Psoas muscle (tissue), 8 donors: Measurements from ENCODE around the gene SLC38A10. TPM values are rescaled to one million over a fixed set of nuclear protein-coding genes. Genes with fewer than 3 reads are reported as not detected.

Source experiments
- ATAC-seq, 4 donors: fragments of 200-7000 bp; cut with Tn5 transposase; one replicate each; pipeline ENCODE4 v1.9.1; 2020; ENCODE audit warnings: moderate library complexity in 3 of 4, mild to moderate bottlenecking in 2 of 4
- DNase-seq, 2 donors: peaks; one replicate each; pipeline ENCODE4 v3.0.0-alpha.2; 2020
- H3K27ac ChIP-seq: fragments of 200-600 bp; one replicate; pipeline ENCODE4 v1.8.0; 2022
- H3K27me3 ChIP-seq, 3 donors: fragments of 200-600 bp in 1 of 3; one replicate each; pipeline versions ENCODE4 v1.6.1 to v1.8.0; 2013 to 2022; ENCODE audit warnings: low read length in 2 of 3, mild to moderate bottlenecking in 2 of 3, moderate library complexity in 1 of 3; ENCODE audit not compliant: insufficient read depth in 3 of 3
- H3K36me3 ChIP-seq, 2 donors: fragments of 200-600 bp in 1 of 2; one replicate each; pipeline versions ENCODE4 v1.6.1 to v1.8.0; 2013 to 2022; ENCODE audit warnings: low read depth in 1 of 2, mild to moderate bottlenecking in 1 of 2, moderate library complexity in 1 of 2; ENCODE audit not compliant: insufficient read depth in 1 of 2
- H3K4me1 ChIP-seq: fragments of 200-600 bp; one replicate; pipeline ENCODE4 v1.8.0; 2022
- H3K4me3 ChIP-seq: fragments of 200-600 bp; one replicate; pipeline ENCODE4 v1.8.0; 2022; ENCODE audit warnings: mild to moderate bottlenecking
- H3K9me3 ChIP-seq: fragments of 200-600 bp; one replicate; pipeline ENCODE4 v1.8.0; 2022
- WGBS, 3 donors: extraction: QIAGEN DNeasy Blood & Tissue Kit; methylation state at CpG; one replicate each; pipeline versions ENCODE4 v1.1.6 to v1.1.7; 2013; 5-methylcytosine and 5-hydroxymethylcytosine counted together
- intact Hi-C, 2 donors: fragments of 100-400 bp; cut with DNase I; formaldehyde crosslinking; loops; one replicate each; pipeline versions ENCODE4 v1.11.0 to v1.14.2; 2022
- polyA plus RNA-seq, 3 donors: library from polyadenylated mRNA; stranded (reverse); fragments of 200-250 nt; gene quantifications; one replicate each; pipeline ENCODE4 v1.2.3, GENCODE V29; 2013
- total RNA-seq, 4 donors: library from RNA; stranded (reverse); fragmentation: NEBNext Ultra II Directional in 2 of 4; extraction: Animal tissue kit (Norgen Biotek cat#: 25700) in 2 of 4; gene quantifications; one replicate each; pipeline versions ENCODE4 v1.2.1 to v1.2.4, GENCODE V29; 2021 to 2023
- TF ChIP-seq, protein P1 (sequence below): fragments of 200-600 bp; IDR thresholded peaks from one replicate; pipeline ENCODE4 v1.8.0; 2022; ENCODE audit warnings: antibody characterized with exemption
- donor health status: healthy with polysubstance abuse.
- donor health status: DM: no; HTN: no; CAD: no; lungs with moderate emphysema.
- donor health status: Bipolar disorder and iron deficiency.
- donor health status: healthy.
- donor health status: DM: yes; HTN: yes; CAD: no.
- donor health status: DM: no; HTN: no; CAD: no.
- donor health status: DM: no; HTN: no; CAD: no.
- donor health status: DM: yes; HTN: yes; CAD: no.

The SLC38A10 gene
- total and polyA plus RNA-seq, 7 donors: 16.7 to 40.6 (median 19.8) TPM

DNA sequence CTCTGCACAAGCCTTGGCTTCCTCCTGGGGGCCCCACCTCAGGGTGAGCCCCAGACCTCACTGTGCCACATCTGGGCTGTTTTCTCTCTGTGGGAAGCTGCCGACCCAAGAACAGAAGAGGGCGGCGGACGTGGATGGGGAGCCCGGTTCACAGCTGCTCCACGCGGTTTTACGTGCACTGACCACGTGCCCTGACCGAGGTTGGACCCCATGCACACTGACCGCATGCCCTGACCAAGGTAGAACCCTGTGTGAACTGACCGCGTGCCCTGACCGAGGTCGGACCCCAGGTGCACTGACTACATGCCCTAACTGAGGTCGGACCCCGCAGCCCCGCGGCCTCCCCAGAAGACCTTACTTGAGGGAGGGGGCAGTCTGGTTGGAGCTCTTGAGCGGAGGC, 92.0 kb downstream of the SLC38A10 start:
- Histone ChIP-seq H3K9me3 (no peaks in the 10 kb centered on the region), H3K27ac (no peak overlapping the region), H3K4me1 (no peaks in the 10 kb centered on the region), H3K27me3 (no peaks in the 10 kb centered on the region), H3K36me3 (peaks cover 0 to 3% of the 10 kb centered on the region in 2 donors), H3K4me3 (no peak overlapping the region)
- TF ChIP-seq, protein P1, sequence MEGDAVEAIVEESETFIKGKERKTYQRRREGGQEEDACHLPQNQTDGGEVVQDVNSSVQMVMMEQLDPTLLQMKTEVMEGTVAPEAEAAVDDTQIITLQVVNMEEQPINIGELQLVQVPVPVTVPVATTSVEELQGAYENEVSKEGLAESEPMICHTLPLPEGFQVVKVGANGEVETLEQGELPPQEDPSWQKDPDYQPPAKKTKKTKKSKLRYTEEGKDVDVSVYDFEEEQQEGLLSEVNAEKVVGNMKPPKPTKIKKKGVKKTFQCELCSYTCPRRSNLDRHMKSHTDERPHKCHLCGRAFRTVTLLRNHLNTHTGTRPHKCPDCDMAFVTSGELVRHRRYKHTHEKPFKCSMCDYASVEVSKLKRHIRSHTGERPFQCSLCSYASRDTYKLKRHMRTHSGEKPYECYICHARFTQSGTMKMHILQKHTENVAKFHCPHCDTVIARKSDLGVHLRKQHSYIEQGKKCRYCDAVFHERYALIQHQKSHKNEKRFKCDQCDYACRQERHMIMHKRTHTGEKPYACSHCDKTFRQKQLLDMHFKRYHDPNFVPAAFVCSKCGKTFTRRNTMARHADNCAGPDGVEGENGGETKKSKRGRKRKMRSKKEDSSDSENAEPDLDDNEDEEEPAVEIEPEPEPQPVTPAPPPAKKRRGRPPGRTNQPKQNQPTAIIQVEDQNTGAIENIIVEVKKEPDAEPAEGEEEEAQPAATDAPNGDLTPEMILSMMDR: no peak
- ATAC-seq (no peak), DNase-seq (no peak)
- WGBS, 3 donors: 93 to 96% (median 95%) methylated on average over 20 of the region's 20 CpGs
- intact Hi-C loops: loop anchor here in 1 of 2 donors (5.0 kb wide), 1 partner anchor 61 kb away; no protein-coding TSS in a partner anchor

DNA sequence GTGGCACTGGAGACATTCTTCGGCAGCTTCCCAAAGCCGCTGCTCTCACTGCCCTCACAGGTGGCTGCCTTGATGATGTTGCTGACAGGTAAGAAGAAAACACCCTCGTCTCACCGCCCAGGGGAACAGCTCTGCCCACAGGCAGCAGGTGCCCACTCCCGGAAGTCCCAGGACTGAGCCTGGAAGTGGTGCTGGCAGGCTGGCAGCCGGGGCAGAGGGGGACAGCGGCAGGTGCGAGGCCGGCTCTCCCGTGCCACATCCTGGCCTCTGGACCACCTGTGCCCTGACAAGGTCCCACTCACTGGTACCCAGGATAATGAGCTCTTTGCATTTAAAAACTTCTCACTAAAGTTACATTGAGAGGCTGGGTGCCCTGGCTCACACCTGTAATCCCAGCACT, 92.8 kb downstream of the SLC38A10 start:
- TF ChIP-seq, protein P1: no peak
- Histone ChIP-seq H3K27me3 (no peaks in the 10 kb centered on the region), H3K27ac (no peak overlapping the region), H3K4me3 (no peak overlapping the region), H3K4me1 (no peaks in the 10 kb centered on the region), H3K36me3 (peaks cover 0 to 3% of the 10 kb centered on the region in 2 donors), H3K9me3 (no peaks in the 10 kb centered on the region)
- WGBS, 3 donors: 94 to 96% (median 95%) methylated on average over 10 of the region's 10 CpGs
- ATAC-seq (no peak), DNase-seq (no peak)
- intact Hi-C loops: loop anchor here in 1 of 2 donors (5.0 kb wide), 1 partner anchor 60 kb away; no protein-coding TSS in a partner anchor

DNA sequence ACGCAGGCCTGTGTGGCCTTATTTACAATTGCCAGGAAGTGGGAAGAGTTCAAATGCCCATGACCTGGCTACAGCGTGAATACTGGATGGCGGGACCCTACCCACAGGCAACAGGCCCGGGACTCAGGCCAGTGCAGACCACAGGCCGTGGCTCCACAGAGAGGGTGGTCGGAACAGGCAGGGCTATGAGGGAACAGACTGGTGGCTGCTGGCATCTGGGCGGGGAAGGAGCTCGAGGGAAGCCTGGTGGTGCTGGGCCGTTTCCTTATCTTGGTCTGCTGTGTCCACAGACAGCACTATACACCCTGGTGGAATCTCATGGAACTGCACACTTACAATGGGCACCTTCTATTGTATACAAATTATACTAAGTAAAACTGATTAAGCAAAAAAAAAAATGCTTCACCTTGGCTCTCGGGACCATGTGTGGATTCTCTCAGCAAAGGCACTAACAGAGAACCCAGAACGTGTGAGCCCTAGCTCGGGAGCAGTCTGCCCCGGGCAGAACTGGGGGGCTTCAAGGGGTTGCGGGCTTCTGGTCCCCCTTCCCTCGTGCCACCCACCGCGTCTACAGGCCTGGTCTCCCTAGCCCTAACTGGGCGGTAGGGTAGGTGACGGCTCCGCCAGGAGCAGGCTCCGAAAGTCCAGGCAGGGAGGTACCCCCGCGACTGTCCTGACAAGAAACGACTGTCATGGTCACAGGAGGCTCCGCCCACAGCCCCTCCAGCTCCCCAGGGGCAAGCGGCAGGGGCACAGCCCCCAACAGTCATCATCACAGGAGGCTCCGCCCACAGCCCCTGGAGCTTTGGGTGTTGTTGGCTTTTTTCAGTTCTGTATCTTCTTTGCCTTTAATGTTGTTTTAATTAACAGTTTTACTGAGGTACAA, 94.2 kb downstream of the SLC38A10 start:
- ATAC-seq: peak in 3 of 4 donors; percentile 42 to 65 (median 49)
- no peaks in the 10 kb centered on the region for H3K9me3 ChIP-seq
- WGBS, 3 donors: 77 to 82% (median 78%) methylated on average over 25 to 27 of the region's 27 CpGs
- TF ChIP-seq, protein P1: peak; percentile 37
- intact Hi-C loops: loop anchor here in 1 of 2 donors (5.0 kb wide), 1 partner anchor 59 kb away; no protein-coding TSS in a partner anchor
- H3K27ac ChIP-seq: no peak overlapping the region
- no peaks in the 10 kb centered on the region for H3K4me1 ChIP-seq
- no peak overlapping the region for H3K4me3 ChIP-seq
- no peaks in the 10 kb centered on the region for H3K27me3 ChIP-seq
- no peak for DNase-seq
- peaks cover 0 to 3% of the 10 kb centered on the region in 2 donors for H3K36me3 ChIP-seq

DNA sequence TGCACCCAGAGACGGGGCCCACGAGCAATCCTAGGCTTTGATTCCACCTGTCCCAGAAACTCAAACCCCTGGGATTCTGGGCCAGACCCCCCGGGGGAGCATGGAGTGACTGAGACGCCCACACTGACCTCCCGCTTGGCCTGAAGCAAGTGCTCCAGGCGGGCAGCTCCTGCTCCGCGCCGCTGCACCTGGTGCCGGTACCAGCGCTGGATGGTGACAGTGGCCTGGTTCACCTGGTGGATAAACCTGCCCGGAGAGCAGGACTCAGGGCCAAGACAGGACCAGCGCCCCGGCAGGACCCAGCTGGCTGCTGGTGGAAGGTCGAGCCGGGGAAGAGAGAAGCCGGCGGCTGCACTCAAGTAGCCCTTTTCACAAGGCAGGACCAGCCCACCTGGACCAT, 94.9 kb downstream of the SLC38A10 start:
- Histone ChIP-seq H3K36me3 (peaks cover 0 to 3% of the 10 kb centered on the region in 2 donors), H3K4me1 (no peaks in the 10 kb centered on the region), H3K27ac (no peak overlapping the region), H3K27me3 (no peaks in the 10 kb centered on the region), H3K4me3 (no peak overlapping the region), H3K9me3 (no peaks in the 10 kb centered on the region)
- ATAC-seq: no peak
- DNase-seq: no peak
- WGBS, 3 donors: 91 to 93% (median 92%) methylated on average over 18 of the region's 18 CpGs
- intact Hi-C loops: loop anchor here in 1 of 2 donors (5.0 kb wide), 1 partner anchor 58 kb away; no protein-coding TSS in a partner anchor
- TF ChIP-seq, protein P1: no peak
